ENCODE results near the gene LDB1. TPM values are rescaled to one million over a fixed set of nuclear protein-coding genes. Genes with fewer than 3 reads are reported as not detected.

The LDB1 gene
- total and polyA plus RNA-seq, 2 of the 13 experiments (the other 11 are each of a cell fraction or from before 2014, with no cell fraction given) = 17.2 to 45.5 TPM

- TF ChIP-seq ZNF18 (CRISPR knock-in tag; IDR thresholded peaks at IDR 0.05; ENCODE audit: insufficient replicate concordance) = peak; percentile 81
- no peak for TF ChIP-seq NFYB (CRISPR knock-in tag; IDR thresholded peaks at IDR 0.05)
- no peak for TF ChIP-seq ZNF775 (CRISPR knock-in tag; IDR thresholded peaks at IDR 0.05; ENCODE audit: borderline replicate concordance)
- no peak for TF ChIP-seq ZNF570 (CRISPR knock-in tag; IDR thresholded peaks at IDR 0.05; ENCODE audit: borderline replicate concordance)
- TF ChIP-seq, protein P1, sequence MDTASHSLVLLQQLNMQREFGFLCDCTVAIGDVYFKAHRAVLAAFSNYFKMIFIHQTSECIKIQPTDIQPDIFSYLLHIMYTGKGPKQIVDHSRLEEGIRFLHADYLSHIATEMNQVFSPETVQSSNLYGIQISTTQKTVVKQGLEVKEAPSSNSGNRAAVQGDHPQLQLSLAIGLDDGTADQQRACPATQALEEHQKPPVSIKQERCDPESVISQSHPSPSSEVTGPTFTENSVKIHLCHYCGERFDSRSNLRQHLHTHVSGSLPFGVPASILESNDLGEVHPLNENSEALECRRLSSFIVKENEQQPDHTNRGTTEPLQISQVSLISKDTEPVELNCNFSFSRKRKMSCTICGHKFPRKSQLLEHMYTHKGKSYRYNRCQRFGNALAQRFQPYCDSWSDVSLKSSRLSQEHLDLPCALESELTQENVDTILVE (CRISPR knock-in tag; IDR thresholded peaks at IDR 0.05) = peak; percentile 67; the same call in 1 of the 2 replicates
- TF ChIP-seq FOXA3 (CRISPR knock-in tag; IDR thresholded peaks at IDR 0.05) = peak; percentile 21; the same call in 1 of the 2 replicates
- peak; percentile 67; the same call in 1 of the 2 replicates for TF ChIP-seq NFKB2 (CRISPR knock-in tag; IDR thresholded peaks at IDR 0.05; ENCODE audit: borderline replicate concordance)
- no peak for TF ChIP-seq MAFK (conservative IDR thresholded peaks at IDR 0.05 in 1 of 2, IDR thresholded peaks at IDR 0.05 in 1 of 2; ENCODE audit: low read length in 2 of 2)
- 0 out of 2 replicates have a peak, but pooled peaks have one; percentile 46 for TF ChIP-seq CHD4 (IDR thresholded peaks at IDR 0.05; ENCODE audit: borderline replicate concordance, low read length)
- no peak for TF ChIP-seq ZNF7 (CRISPR knock-in tag; IDR thresholded peaks at IDR 0.05)
- peak; percentile 61; the same call in 1 of the 2 replicates for TF ChIP-seq CREB1 (IDR thresholded peaks at IDR 0.05)
- TF ChIP-seq CREB1 (CRISPR knock-in tag; IDR thresholded peaks at IDR 0.05) = peak; percentile 79
- 0 out of 2 replicates have a peak, but pooled peaks have one; percentile 78 for TF ChIP-seq ZNF563 (CRISPR knock-in tag; IDR thresholded peaks at IDR 0.05)
- TF ChIP-seq STAG1 (CRISPR knock-in tag; IDR thresholded peaks at IDR 0.05) = no peak
- peak; percentile 57; the same call in 1 of the 2 replicates for TF ChIP-seq YEATS4 (CRISPR knock-in tag; IDR thresholded peaks at IDR 0.05; ENCODE audit: borderline replicate concordance)
- TF ChIP-seq TBX2 (CRISPR knock-in tag; IDR thresholded peaks at IDR 0.05; ENCODE audit: borderline replicate concordance) = peak; percentile 72
- peak; percentile 32; the same call in 1 of the 2 replicates for TF ChIP-seq ETV5 (CRISPR knock-in tag; IDR thresholded peaks at IDR 0.05; ENCODE audit: borderline replicate concordance)
- TF ChIP-seq ZNF644 (CRISPR knock-in tag; IDR thresholded peaks at IDR 0.05; ENCODE audit: low read depth) = 0 out of 2 replicates have a peak, but pooled peaks have one; percentile 5
- peak; percentile 78 for TF ChIP-seq ZNF687 (CRISPR knock-in tag; IDR thresholded peaks at IDR 0.05)
- TF ChIP-seq, protein P2, sequence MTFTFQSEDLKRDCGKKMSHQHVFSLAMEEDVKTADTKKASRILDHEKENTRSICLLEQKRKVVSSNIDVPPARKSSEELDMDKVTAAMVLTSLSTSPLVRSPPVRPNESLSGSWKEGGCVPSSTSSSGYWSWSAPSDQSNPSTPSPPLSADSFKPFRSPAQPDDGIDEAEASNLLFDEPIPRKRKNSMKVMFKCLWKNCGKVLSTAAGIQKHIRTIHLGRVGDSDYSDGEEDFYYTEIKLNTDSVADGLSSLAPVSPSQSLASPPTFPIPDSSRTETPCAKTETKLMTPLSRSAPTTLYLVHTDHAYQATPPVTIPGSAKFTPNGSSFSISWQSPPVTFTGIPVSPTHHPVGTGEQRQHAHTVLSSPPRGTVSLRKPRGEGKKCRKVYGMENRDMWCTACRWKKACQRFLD (CRISPR knock-in tag; IDR thresholded peaks at IDR 0.05; ENCODE audit: borderline replicate concordance) = peak; percentile 10; the same call in 1 of the 2 replicates
- TF ChIP-seq GATAD2A (CRISPR knock-in tag; IDR thresholded peaks at IDR 0.05) = peak; percentile 14; the same call in 1 of the 2 replicates
- TF ChIP-seq ISL2 (CRISPR knock-in tag; IDR thresholded peaks at IDR 0.05) = 0 out of 2 replicates have a peak, but pooled peaks have one; percentile 41
Measured at GRCh38 chr10:102064868-102065560, 55.2 kb downstream of the LDB1 start, which contains the start of gene HPS6 (continued).
